ENCODE results near the gene NPNT. TPM values are rescaled to one million over a fixed set of nuclear protein-coding genes. Genes with fewer than 3 reads are reported as not detected.

The NPNT gene
- total and polyA plus RNA-seq, 7 experiments from 2014 or later = not detected

GRCh38 chr4:105992641-105993305 lies 97.5 kb downstream of the NPNT start:
- no peak overlapping the region for H3K4me3 ChIP-seq (ENCODE audit: low read length)
- no peak overlapping the region for H3K27ac ChIP-seq (ENCODE audit: low read depth, low read length)
- H3K4me3 Mint-ChIP-seq = no peak overlapping the region
- no peaks in the 10 kb centered on the region for H3K4me1 ChIP-seq (ENCODE audit: control insufficient read depth in 2 of 2, insufficient read depth in 2 of 2, low read length in 2 of 2)
- H3K27ac Mint-ChIP-seq = no peak overlapping the region
- ChIA-PET CTCF (no interaction called here), POLR2A (no interaction called here)
- H3K36me3 Mint-ChIP-seq = no peaks in the 10 kb centered on the region
- DNase-seq (no peak), ATAC-seq (no peak)
- H3K4me1 Mint-ChIP-seq = peaks cover 0 to 5% (median 0%) of the 10 kb centered on the region in 7 donors
- H3K9me3 Mint-ChIP-seq = peaks cover 0 to 14% (median 3%) of the 10 kb centered on the region in 11 donors
- H3K36me3 ChIP-seq (ENCODE audit: control insufficient read depth in 2 of 3, insufficient read depth in 3 of 3, low read length in 3 of 3) = no peaks in the 10 kb centered on the region
- intact Hi-C loops (cut with micrococcal nuclease) = no loop called here
- peaks cover 0 to 16% (median 0%) of the 10 kb centered on the region in 5 donors for H3K27me3 Mint-ChIP-seq
- H3K27me3 ChIP-seq (ENCODE audit: control insufficient read depth in 2 of 2, insufficient read depth in 2 of 2, low read length in 2 of 2) = no peaks in the 10 kb centered on the region
- no peaks in the 10 kb centered on the region for H3K9me3 ChIP-seq (ENCODE audit: control insufficient read depth in 2 of 3, low read length in 3 of 3)

GRCh38 chr4:105994061-105994460 lies 98.8 kb downstream of the NPNT start:
- POLR2A ChIA-PET = no interaction called here
- no peaks in the 10 kb centered on the region for H3K36me3 ChIP-seq (ENCODE audit: control insufficient read depth in 2 of 3, insufficient read depth in 3 of 3, low read length in 3 of 3)
- H3K27ac ChIP-seq (ENCODE audit: low read depth, low read length) = no peak overlapping the region
- H3K27me3 ChIP-seq (ENCODE audit: control insufficient read depth in 2 of 2, insufficient read depth in 2 of 2, low read length in 2 of 2) = no peaks in the 10 kb centered on the region
- H3K27me3 Mint-ChIP-seq = peaks cover 0 to 8% (median 0%) of the 10 kb centered on the region in 5 donors
- peaks cover 0 to 5% (median 0%) of the 10 kb centered on the region in 7 donors for H3K4me1 Mint-ChIP-seq
- no peak overlapping the region for H3K4me3 Mint-ChIP-seq
- H3K4me3 ChIP-seq (ENCODE audit: low read length) = no peak overlapping the region
- intact Hi-C loops (cut with micrococcal nuclease) = no loop called here
- H3K4me1 ChIP-seq (ENCODE audit: control insufficient read depth in 2 of 2, insufficient read depth in 2 of 2, low read length in 2 of 2) = no peaks in the 10 kb centered on the region
- H3K9me3 Mint-ChIP-seq = peaks cover 0 to 4% (median 0%) of the 10 kb centered on the region in 11 donors
- CTCF ChIA-PET = no interaction called here
- no peaks in the 10 kb centered on the region for H3K36me3 Mint-ChIP-seq
- DNase-seq (no peak), ATAC-seq (no peak)
- no peaks in the 10 kb centered on the region for H3K9me3 ChIP-seq (ENCODE audit: control insufficient read depth in 2 of 3, low read length in 3 of 3)
- H3K27ac Mint-ChIP-seq = no peak overlapping the region

- no peaks in the 10 kb centered on the region for H3K36me3 Mint-ChIP-seq
- H3K27me3 ChIP-seq (ENCODE audit: control insufficient read depth in 2 of 2, insufficient read depth in 2 of 2, low read length in 2 of 2) = no peaks in the 10 kb centered on the region
- ChIA-PET CTCF (no interaction called here), POLR2A (no interaction called here)
- no peak overlapping the region for H3K4me3 Mint-ChIP-seq
- H3K27me3 Mint-ChIP-seq = peaks cover 0 to 13% (median 0%) of the 10 kb centered on the region in 5 donors
- peaks cover 0 to 5% (median 0%) of the 10 kb centered on the region in 7 donors for H3K4me1 Mint-ChIP-seq
- no peak overlapping the region for H3K27ac Mint-ChIP-seq
- no peaks in the 10 kb centered on the region for H3K36me3 ChIP-seq (ENCODE audit: control insufficient read depth in 2 of 3, insufficient read depth in 3 of 3, low read length in 3 of 3)
- no peaks in the 10 kb centered on the region for H3K9me3 ChIP-seq (ENCODE audit: control insufficient read depth in 2 of 3, low read length in 3 of 3)
- no peak overlapping the region for H3K4me3 ChIP-seq (ENCODE audit: low read length)
- ATAC-seq (no peak), DNase-seq (no peak)
- H3K4me1 ChIP-seq (ENCODE audit: control insufficient read depth in 2 of 2, insufficient read depth in 2 of 2, low read length in 2 of 2) = no peaks in the 10 kb centered on the region
- intact Hi-C loops (cut with micrococcal nuclease) = no loop called here
- peaks cover 0 to 4% (median 0%) of the 10 kb centered on the region in 11 donors for H3K9me3 Mint-ChIP-seq
- H3K27ac ChIP-seq (ENCODE audit: low read depth, low read length) = no peak overlapping the region
Observed at GRCh38 chr4:105994841-105995501, 99.7 kb downstream of the NPNT start.

- H3K9me3 Mint-ChIP-seq = peaks cover 0 to 4% (median 0%) of the 10 kb centered on the region in 11 donors
- CTCF ChIA-PET = no interaction called here
- POLR2A ChIA-PET = no interaction called here
Observed at GRCh38 chr4:105996845-105997244, 101.6 kb downstream of the NPNT start.

GRCh38 chr4:105998171-105999063 lies 103.1 kb downstream of the NPNT start:
- Mint-ChIP-seq H3K9me3 (peaks cover 0 to 4% (median 0%) of the 10 kb centered on the region in 11 donors), H3K36me3 (no peaks in the 10 kb centered on the region), H3K4me1 (peaks cover 0 to 5% (median 0%) of the 10 kb centered on the region in 7 donors), H3K27ac (no peak overlapping the region), H3K27me3 (peaks cover 0 to 13% (median 0%) of the 10 kb centered on the region in 5 donors), H3K4me3 (no peak overlapping the region)
- POLR2A ChIA-PET = no interaction called here
- H3K9me3 ChIP-seq (ENCODE audit: control insufficient read depth in 2 of 3, low read length in 3 of 3) = no peaks in the 10 kb centered on the region
- no peaks in the 10 kb centered on the region for H3K4me1 ChIP-seq (ENCODE audit: control insufficient read depth in 2 of 2, insufficient read depth in 2 of 2, low read length in 2 of 2)
- H3K27ac ChIP-seq (ENCODE audit: low read depth, low read length) = no peak overlapping the region
- H3K36me3 ChIP-seq (ENCODE audit: control insufficient read depth in 2 of 3, insufficient read depth in 3 of 3, low read length in 3 of 3) = no peaks in the 10 kb centered on the region
- no peak for DNase-seq
- intact Hi-C loops (cut with micrococcal nuclease) = no loop called here
- CTCF ChIA-PET = no interaction called here
- H3K27me3 ChIP-seq (ENCODE audit: control insufficient read depth in 2 of 2, insufficient read depth in 2 of 2, low read length in 2 of 2) = no peaks in the 10 kb centered on the region
- ATAC-seq = no peak
- no peak overlapping the region for H3K4me3 ChIP-seq (ENCODE audit: low read length)

More at GRCh38 chr4:105996845-105997244, 101.6 kb downstream of the NPNT start:
- Mint-ChIP-seq H3K27me3 (peaks cover 0 to 13% (median 0%) of the 10 kb centered on the region in 5 donors), H3K4me3 (no peak overlapping the region), H3K36me3 (no peaks in the 10 kb centered on the region), H3K4me1 (peaks cover 0 to 5% (median 0%) of the 10 kb centered on the region in 7 donors), H3K27ac (no peak overlapping the region)
- H3K9me3 ChIP-seq (ENCODE audit: control insufficient read depth in 2 of 3, low read length in 3 of 3) = no peaks in the 10 kb centered on the region
- ATAC-seq = no peak
- H3K36me3 ChIP-seq (ENCODE audit: control insufficient read depth in 2 of 3, insufficient read depth in 3 of 3, low read length in 3 of 3) = no peaks in the 10 kb centered on the region
- H3K27ac ChIP-seq (ENCODE audit: low read depth, low read length) = no peak overlapping the region
- intact Hi-C loops (cut with micrococcal nuclease) = no loop called here
- H3K27me3 ChIP-seq (ENCODE audit: control insufficient read depth in 2 of 2, insufficient read depth in 2 of 2, low read length in 2 of 2) = no peaks in the 10 kb centered on the region
- no peaks in the 10 kb centered on the region for H3K4me1 ChIP-seq (ENCODE audit: control insufficient read depth in 2 of 2, insufficient read depth in 2 of 2, low read length in 2 of 2)
- H3K4me3 ChIP-seq (ENCODE audit: low read length) = no peak overlapping the region
- DNase-seq = no peak

- ChIA-PET CTCF (no interaction called here), POLR2A (no interaction called here)
- H3K27ac ChIP-seq (ENCODE audit: low read depth, low read length) = no peak overlapping the region
- H3K4me3 ChIP-seq (ENCODE audit: low read length) = no peak overlapping the region
- intact Hi-C loops (cut with micrococcal nuclease) = no loop called here
- Mint-ChIP-seq H3K27ac (no peak overlapping the region), H3K9me3 (peaks cover 0 to 3% (median 0%) of the 10 kb centered on the region in 11 donors), H3K4me3 (no peak overlapping the region), H3K4me1 (no peaks in the 10 kb centered on the region), H3K27me3 (peaks cover 0 to 7% (median 0%) of the 10 kb centered on the region in 5 donors), H3K36me3 (no peaks in the 10 kb centered on the region)
- no peaks in the 10 kb centered on the region for H3K27me3 ChIP-seq (ENCODE audit: control insufficient read depth in 2 of 2, insufficient read depth in 2 of 2, low read length in 2 of 2)
- H3K36me3 ChIP-seq (ENCODE audit: control insufficient read depth in 2 of 3, insufficient read depth in 3 of 3, low read length in 3 of 3) = no peaks in the 10 kb centered on the region
- DNase-seq (no peak), ATAC-seq (no peak)
- no peaks in the 10 kb centered on the region for H3K4me1 ChIP-seq (ENCODE audit: control insufficient read depth in 2 of 2, insufficient read depth in 2 of 2, low read length in 2 of 2)
- H3K9me3 ChIP-seq (ENCODE audit: control insufficient read depth in 2 of 3, low read length in 3 of 3) = no peaks in the 10 kb centered on the region
Observed at GRCh38 chr4:106002994-106003393, 107.7 kb downstream of the NPNT start.
